ENCODE results near the gene PCDH15.

GRCh38 chr10:54335296-54335695 lies 465.7 kb downstream of the PCDH15 start:
- TF ChIP-seq CTCF (IDR thresholded peaks at IDR 0.05) (no peak), SP1 (CRISPR knock-in tag; conservative IDR thresholded peaks at IDR 0.05) (no peak), ELF4 (CRISPR knock-in tag; IDR thresholded peaks at IDR 0.05; ENCODE audit: low read depth) (no peak), OVOL2 (CRISPR knock-in tag; IDR thresholded peaks at IDR 0.05; ENCODE audit: borderline replicate concordance) (no peak), ZNF232 (CRISPR knock-in tag; IDR thresholded peaks at IDR 0.05) (no peak), USF2 (CRISPR knock-in tag; IDR thresholded peaks at IDR 0.05) (no peak), SMAD3 (CRISPR knock-in tag; IDR thresholded peaks at IDR 0.05; ENCODE audit: borderline replicate concordance) (no peak), MXD4 (CRISPR knock-in tag; IDR thresholded peaks at IDR 0.05; ENCODE audit: borderline replicate concordance) (no peak)

Measured in WTC11 (cell line).